Articular chondrocyte of knee joint (primary cell): Measurements from ENCODE around the gene FUT3. TPM values are rescaled to one million over a fixed set of nuclear protein-coding genes. Genes with fewer than 3 reads are reported as not detected.

ENCODE experiments used
- total RNA-seq: library from RNA; depleted of rRNA; stranded (reverse); fragments of >200 nt; gene quantifications from 2 replicates; pipeline ENCODE4 v1.2.3, GENCODE V29; 2012

Gene FUT3
- not detected in 2 replicates for total RNA-seq

GRCh38 chr19:5851302-5851701, at the start of gene FUT3:
Gene FUT3 (minus strand): TSS chr19:5851449.

GRCh38 chr19:5839065-5840017, 11.9 kb downstream of the FUT3 start, which contains the start of gene FUT6:
Gene FUT6 (minus strand): TSS chr19:5839702. CDS start chr19:5832567, 7,135 bp downstream.

GRCh38 chr19:5804516-5805461, 46.5 kb downstream of the FUT3 start, which contains the start of gene NRTN:
Gene NRTN (plus strand): TSS chr19:5805067. CDS start chr19:5824166, 19,099 bp downstream.

Other genes starting within 250 kb of the FUT3 start
- gene SAFB2, start 228.7 kb downstream of the FUT3 start, total RNA-seq, result 33.6 and 44.4 TPM in 2 replicates
- gene SAFB, start 228.4 kb downstream of the FUT3 start, total RNA-seq, result 47.7 and 49.8 TPM in 2 replicates
- gene MICOS13, start 170.9 kb downstream of the FUT3 start, total RNA-seq, result 20.0 and 22.2 TPM in 2 replicates
- 8.4 and 9.2 TPM in 2 replicates for gene HSD11B1L, start 170.4 kb downstream of the FUT3 start, total RNA-seq
- gene RPL36, start 161.2 kb downstream of the FUT3 start, total RNA-seq, result 187 and 273 TPM in 2 replicates
- 49.0 and 70.6 TPM in 2 replicates for gene LONP1, start 131.3 kb downstream of the FUT3 start, total RNA-seq
- not detected in 2 replicates for gene CATSPERD, start 130.8 kb downstream of the FUT3 start, total RNA-seq
- 0.11 and 0.39 TPM in 2 replicates for gene PRR22, start 66.7 kb downstream of the FUT3 start, total RNA-seq
- 18.7 and 23.8 TPM in 2 replicates for gene DUS3L, start 60.3 kb downstream of the FUT3 start, total RNA-seq
- 0.13 TPM in 1 of 2 replicates, not detected in the other for gene NRTN, start 46.4 kb downstream of the FUT3 start, total RNA-seq
- not detected in 2 replicates for gene FUT6, start 11.7 kb downstream of the FUT3 start, total RNA-seq
- not detected in 2 replicates for gene FUT5, start 19.1 kb upstream of the FUT3 start, total RNA-seq
- 158 and 217 TPM in 2 replicates for gene NDUFA11, start 52.3 kb upstream of the FUT3 start, total RNA-seq
- 6.4 and 6.5 TPM in 2 replicates for gene VMAC, start 53.4 kb upstream of the FUT3 start, total RNA-seq
- gene CAPS, start 62.8 kb upstream of the FUT3 start, total RNA-seq, result 23.3 and 28.1 TPM in 2 replicates
- gene RANBP3, start 126.7 kb upstream of the FUT3 start, total RNA-seq, result 43.4 and 53.2 TPM in 2 replicates